AG09319 (cell line): Measurements from ENCODE around the gene ACVRL1.

Source experiments
- DNase-seq: peaks from one replicate; pipeline ENCODE4 v3.0.0-alpha.2; 2010; ENCODE audit warnings: low read depth; ENCODE audit errors: extremely low read depth
- CTCF ChIP-seq: IDR thresholded peaks from 2 replicates; pipeline ENCODE4 v1.5.1; 2011; ENCODE audit warnings: low read depth, mild to moderate bottlenecking, inconsistent platforms, low read length, moderate library complexity

The ACVRL1 gene

GRCh38 chr12:51954561-51955361, 47.5 kb downstream of the ACVRL1 start:
- DNase-seq: no peak
- TF ChIP-seq CTCF: no peak

GRCh38 chr12:51955702-51956101, 48.4 kb downstream of the ACVRL1 start:
- TF ChIP-seq CTCF: no peak
- no peak for DNase-seq

GRCh38 chr12:51958542-51958941, 51.2 kb downstream of the ACVRL1 start:
- no peak for TF ChIP-seq CTCF
- no peak for DNase-seq

DNA sequence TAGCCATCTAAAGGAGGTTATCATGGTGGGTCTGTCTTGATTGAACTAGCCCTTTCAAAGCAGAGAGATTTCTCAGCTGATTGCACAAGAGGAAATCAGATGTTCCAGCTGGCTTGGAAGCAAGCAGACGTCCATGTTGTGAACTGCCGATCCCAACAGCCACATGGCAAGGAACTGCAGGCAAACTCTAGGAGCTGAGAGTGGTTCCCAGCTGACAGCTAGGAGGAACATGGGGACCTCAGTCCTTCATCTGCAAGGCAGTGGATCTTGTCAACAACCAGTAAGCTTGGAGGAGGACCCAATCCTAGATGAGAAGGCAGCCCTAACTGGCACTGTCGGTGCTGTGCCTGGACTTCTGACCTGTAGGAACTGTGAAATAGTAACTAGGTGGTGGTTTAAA, 51.9 kb downstream of the ACVRL1 start:
- DNase-seq: no peak
- TF ChIP-seq CTCF: no peak

DNA sequence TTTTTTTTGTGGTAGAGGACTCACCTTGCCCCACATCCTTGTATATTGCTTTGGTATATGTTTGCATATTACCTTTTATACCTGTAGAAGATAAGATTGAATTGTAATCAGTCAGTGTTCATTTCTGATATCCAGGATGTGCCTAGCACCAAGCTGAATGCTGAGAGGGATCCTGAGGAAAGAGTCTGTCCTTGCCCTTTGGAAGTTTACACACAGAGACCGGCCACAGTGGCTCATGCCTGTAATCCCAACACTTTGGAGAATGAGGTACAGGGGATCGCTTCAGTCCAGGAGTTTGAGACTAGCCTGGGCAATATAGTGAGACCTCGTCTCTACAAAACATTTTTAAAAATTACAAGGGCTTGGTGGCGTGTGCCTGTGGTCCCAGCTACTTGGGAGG, 52.6 kb downstream of the ACVRL1 start:
- no peak for TF ChIP-seq CTCF
- DNase-seq: no peak

- no peak for TF ChIP-seq CTCF
- no peak for DNase-seq
Observed at GRCh38 chr12:51960488-51960887, 53.2 kb downstream of the ACVRL1 start.

GRCh38 chr12:51960890-51961289, 53.6 kb downstream of the ACVRL1 start:
- DNase-seq: no peak
- no peak for TF ChIP-seq CTCF
